HG02981 (cell line): ENCODE data around the gene SYF2.
"Not testable (repeated sequence)": the region's sequence is repeated elsewhere in the genome, so short reads cannot be mapped to it uniquely, and the experiment has no call there.

Experiments
- ATAC-seq: cut with Tn5 transposase; IDR thresholded peaks from one replicate; pipeline ENCODE4 v1.9.1; 2021; ENCODE audit warnings: mild to moderate bottlenecking, moderate library complexity; ENCODE audit not compliant: unreplicated experiment

The SYF2 gene

GRCh38 chr1:25232027-25232865 is at the start of gene SYF2:
TSS of gene SYF2 (minus strand) at chr1:25232502. CDS start at chr1:25232467, 35 bp downstream.
- peak; percentile 80 for ATAC-seq

GRCh38 chr1:25279693-25280111 is 47.4 kb upstream of the SYF2 start:
- not testable (repeated sequence) for ATAC-seq

GRCh38 chr1:25278790-25279189 is 46.5 kb upstream of the SYF2 start:
- not testable (repeated sequence) for ATAC-seq

GRCh38 chr1:25278358-25278757 is 46.1 kb upstream of the SYF2 start:
- ATAC-seq = not testable (repeated sequence)

- ATAC-seq = not testable (repeated sequence)
These were observed 45.0 kb upstream of the SYF2 start for GRCh38 chr1:25277295-25277694.

- ATAC-seq = not testable (repeated sequence)
These were observed 43.3 kb upstream of the SYF2 start for GRCh38 chr1:25275648-25276047.

GRCh38 chr1:25272238-25272637 is 39.9 kb upstream of the SYF2 start, which contains the start of gene RHD:
TSS of gene RHD (plus strand) at chr1:25272509. CDS start at chr1:25272548, 39 bp downstream.
- ATAC-seq = not testable (repeated sequence)

- not testable (repeated sequence) for ATAC-seq
These were observed 36.0 kb upstream of the SYF2 start for GRCh38 chr1:25268143-25268760.

- ATAC-seq = peak; percentile 64
These were observed 35.2 kb upstream of the SYF2 start for GRCh38 chr1:25267288-25268142.

- ATAC-seq = peak; percentile 33
These were observed 34.4 kb upstream of the SYF2 start for GRCh38 chr1:25266554-25267287.

- not testable (repeated sequence) for ATAC-seq
These were observed 28.0 kb upstream of the SYF2 start for GRCh38 chr1:25260336-25260735.

GRCh38 chr1:25259813-25260212 is 27.5 kb upstream of the SYF2 start:
- ATAC-seq = not testable (repeated sequence)

- no peak for ATAC-seq
These were observed 24.9 kb upstream of the SYF2 start for GRCh38 chr1:25257196-25257595.

GRCh38 chr1:25256578-25256965 is 24.3 kb upstream of the SYF2 start:
- no peak for ATAC-seq

GRCh38 chr1:25255706-25256577 is 23.6 kb upstream of the SYF2 start:
- ATAC-seq = no peak

- no peak for ATAC-seq
These were observed 21.6 kb upstream of the SYF2 start for GRCh38 chr1:25253911-25254310.

GRCh38 chr1:25247829-25248754 is 15.8 kb upstream of the SYF2 start:
- peak; percentile 41 for ATAC-seq
